Cerebellar nuclear complex (tissue), 1 donor: ENCODE data around the gene MINDY1.

Experiments used
- DNase-seq, 2 experiments: peaks; one replicate each; lab custom pipeline; 2025; lab: John Stamatoyannopoulos, UW

MINDY1 gene

GRCh38 chr1:151011154-151011850 is 4.6 kb upstream of the MINDY1 start:
- no peak for DNase-seq

- DNase-seq = no peak
These were observed 3.6 kb upstream of the MINDY1 start for GRCh38 chr1:151010346-151010726.

GRCh38 chr1:151009674-151010345 is 3.1 kb upstream of the MINDY1 start:
- DNase-seq = no peak

GRCh38 chr1:151009206-151009587 is 2.5 kb upstream of the MINDY1 start:
- DNase-seq = no peak

- DNase-seq = peak; percentile 64 to 75
These were observed 1.8 kb upstream of the MINDY1 start, which contains the start of gene PRUNE1 for GRCh38 chr1:151008244-151009205. PRUNE1 (plus strand) TSS chr1:151008449; CDS start chr1:151008633, 184 bp downstream.

GRCh38 chr1:151007853-151008243 is 1.1 kb upstream of the MINDY1 start:
- no peak for DNase-seq

- no peak for DNase-seq
These were observed 878 bp downstream of the MINDY1 start for GRCh38 chr1:151005729-151006319.

GRCh38 chr1:151003180-151003579 is 3.5 kb downstream of the MINDY1 start:
- no peak for DNase-seq

GRCh38 chr1:151002611-151003010 is 4.1 kb downstream of the MINDY1 start:
- DNase-seq = no peak

- no peak for DNase-seq
These were observed 4.7 kb downstream of the MINDY1 start for GRCh38 chr1:151002051-151002450.

GRCh38 chr1:151001602-151002001 is 5.1 kb downstream of the MINDY1 start:
- no peak for DNase-seq

GRCh38 chr1:151000408-151000807 is 6.3 kb downstream of the MINDY1 start:
- no peak for DNase-seq

GRCh38 chr1:150999926-151000325 is 6.8 kb downstream of the MINDY1 start:
- DNase-seq = no peak

GRCh38 chr1:150999051-150999674 is 7.5 kb downstream of the MINDY1 start:
- no peak for DNase-seq

GRCh38 chr1:150997949-150998348 is 8.8 kb downstream of the MINDY1 start:
- no peak for DNase-seq

GRCh38 chr1:150997126-150997872 is 9.4 kb downstream of the MINDY1 start:
- DNase-seq = no peak

GRCh38 chr1:150995896-150996295 is 10.8 kb downstream of the MINDY1 start:
- no peak for DNase-seq

GRCh38 chr1:150995460-150995859 is 11.2 kb downstream of the MINDY1 start:
- no peak for DNase-seq

GRCh38 chr1:150994248-150994647 is 12.5 kb downstream of the MINDY1 start:
- DNase-seq = no peak

- DNase-seq = no peak
These were observed 14.1 kb downstream of the MINDY1 start for GRCh38 chr1:150992626-150993025.

- no peak for DNase-seq
These were observed 18.8 kb downstream of the MINDY1 start for GRCh38 chr1:150987924-150988323.
